GM12878 (cell line): Measurements from ENCODE around the gene VWA5B2. TPM values are rescaled to one million over a fixed set of nuclear protein-coding genes. Genes with fewer than 3 reads are reported as not detected.

ENCODE experiments used
- ATAC-seq: fragments of 200-7000 bp; cut with Tn5 transposase; 3 replicates; pipeline ENCODE4 v1.9.1; 2020; ENCODE audit warnings: mild to moderate bottlenecking, moderate library complexity
- BruUV-seq: library from RNA; stranded (reverse); fragments of 400-500 nt; replicated peaks from 2 replicates; lab custom pipeline; 2021; lab: Mats Ljungman, UMichigan
- CTCF ChIA-PET: fragments of 300-600 bp; sonication (Branson Sonifier 250); formaldehyde crosslinking; extraction: SDS; loops from one replicate; lab custom pipeline; 2021; ENCODE audit warnings: inconsistent platforms; lab: Yijun Ruan, JAX
- POLR2A ChIA-PET: fragments of 350-600 bp; formaldehyde crosslinking; extraction: SDS; loops from one replicate; lab custom pipeline; 2021; ENCODE audit warnings: inconsistent platforms; lab: Charles Lee
- RAD21 ChIA-PET: fragments of 300-600 bp; sonication (Branson Sonifier 250); formaldehyde crosslinking; loops from one replicate; lab custom pipeline; 2023; ENCODE audit warnings: antibody characterized with exemption; ENCODE audit not compliant: unreplicated experiment; lab: Charles Lee
- SMC1A ChIA-PET: fragments of 300-600 bp; sonication (Branson Sonifier 250); formaldehyde crosslinking; loops from one replicate; lab custom pipeline; 2023; ENCODE audit not compliant: unreplicated experiment, uncharacterized antibody; lab: Charles Lee
- DNase-seq: peaks from one replicate; pipeline ENCODE4 v3.0.0-alpha.2; 2011; ENCODE audit warnings: low read depth, low spot score
- FAIRE-seq: peaks from 3 replicates; lab custom pipeline; 2011; peaks lifted over from hg19 to GRCh38; lab: Jason Lieb, UNC
- H2AFZ ChIP-seq: 2 replicates; pipeline ENCODE4 v1.6.0; 2011; ENCODE audit warnings: low read depth, low read length, control low read depth; ENCODE audit not compliant: control insufficient read depth
- H3K27ac ChIP-seq: 2 replicates; pipeline ENCODE4 v1.5.1; 2011; ENCODE audit warnings: control low read depth; ENCODE audit not compliant: control insufficient read depth, insufficient read depth
- H3K27me3 ChIP-seq, 2 experiments: replicated peaks in 1 of 2; 2 replicates each; pipeline versions ENCODE4 v1.6.0 to v1.6.1; 2011; ENCODE audit warnings: low read length in 1 of 2; ENCODE audit not compliant: control insufficient read depth in 2 of 2, insufficient read depth in 2 of 2
- H3K36me3 ChIP-seq, 2 experiments: 2 replicates each; pipeline ENCODE4 v1.5.1; 2011; ENCODE audit warnings: low read length in 1 of 2; ENCODE audit not compliant: control insufficient read depth in 2 of 2, insufficient read depth in 2 of 2
- H3K4me1 ChIP-seq: 2 replicates; pipeline ENCODE4 v1.6.1; 2011; ENCODE audit warnings: mild to moderate bottlenecking, low read length, moderate library complexity, mixed read lengths; ENCODE audit not compliant: control insufficient read depth, insufficient read depth
- H3K4me2 ChIP-seq: 2 replicates; pipeline ENCODE4 v1.6.0; 2011; ENCODE audit warnings: control low read depth; ENCODE audit not compliant: control insufficient read depth, insufficient read depth
- H3K4me3 ChIP-seq: fragments of 200-600 bp; sonication (generic); 2 replicates; pipeline ENCODE4 v1.5.1; 2016
- H3K79me2 ChIP-seq: 2 replicates; pipeline ENCODE4 v1.6.0; 2011; ENCODE audit warnings: low read length; ENCODE audit not compliant: control insufficient read depth, insufficient read depth
- H3K9ac ChIP-seq: 2 replicates; pipeline ENCODE4 v1.8.0; 2011; ENCODE audit warnings: low read length, control low read depth, mixed read lengths; ENCODE audit not compliant: control insufficient read depth, insufficient read depth
- H3K9me3 ChIP-seq: replicated peaks from 3 replicates; pipeline ENCODE4 v1.5.1; 2011; ENCODE audit warnings: mild to moderate bottlenecking, low read length; ENCODE audit not compliant: control insufficient read depth, insufficient read depth
- H4K20me1 ChIP-seq: 2 replicates; pipeline ENCODE4 v1.6.0; 2011; ENCODE audit not compliant: control insufficient read depth, insufficient read depth
- ASH2L ChIP-seq: fragments of 300-600, 200-600 bp; sonication (generic); IDR thresholded peaks from 2 replicates; pipeline ENCODE4 v1.6.1; 2017; ENCODE audit warnings: low read depth, mild to moderate bottlenecking, borderline replicate concordance
- ATF7 ChIP-seq: fragments of 450-650 bp; IDR thresholded peaks from 2 replicates; pipeline ENCODE4 v1.6.1; 2016; ENCODE audit warnings: low read depth, mild to moderate bottlenecking
- ETV6 ChIP-seq, 2 experiments: fragments of 450-650 bp in 1 of 2; IDR thresholded peaks in 1 of 2; conservative IDR thresholded peaks in 1 of 2; 2 replicates each; pipeline ENCODE4 v1.6.1; 2014; ENCODE audit warnings: antibody characterized with exemption in 1 of 2, borderline replicate concordance in 1 of 2, low read depth in 1 of 2, mild to moderate bottlenecking in 1 of 2, moderate library complexity in 1 of 2
- IRF4 ChIP-seq: IDR thresholded peaks from 2 replicates; pipeline ENCODE4 v1.6.1; 2011; ENCODE audit warnings: low read depth, low read length
- MEF2B ChIP-seq: fragments of 450-650 bp; IDR thresholded peaks from 2 replicates; pipeline ENCODE4 v1.6.1; 2018; ENCODE audit warnings: mild to moderate bottlenecking, moderate library complexity; ENCODE audit not compliant: partially characterized antibody, poor library complexity, severe bottlenecking
- MTA2 ChIP-seq: fragments of 450-650 bp; IDR thresholded peaks from 2 replicates; pipeline ENCODE4 v1.6.1; 2016; ENCODE audit warnings: low read depth, mild to moderate bottlenecking, moderate library complexity
- NR2F1 ChIP-seq: fragments of 450-650 bp; conservative IDR thresholded peaks from 2 replicates; pipeline ENCODE4 v1.6.1; 2017; ENCODE audit warnings: mild to moderate bottlenecking
- NRF1 ChIP-seq: conservative IDR thresholded peaks from 2 replicates; pipeline ENCODE4 v1.6.1; 2011; ENCODE audit warnings: mild to moderate bottlenecking, low read depth, low read length, improper control_type of control experiment
- RAD51 ChIP-seq: fragments of 450-650 bp; IDR thresholded peaks from 2 replicates; pipeline ENCODE4 v1.6.1; 2016; ENCODE audit warnings: moderate library complexity, mild to moderate bottlenecking, inconsistent platforms
- RBBP5 ChIP-seq: fragments of 200-600 bp; sonication (generic); conservative IDR thresholded peaks from 2 replicates; pipeline ENCODE4 v1.6.1; 2016
- SP1 ChIP-seq: IDR thresholded peaks from one replicate; pipeline ENCODE4 v1.6.1; 2011; ENCODE audit warnings: low read depth, low read length
- SPI1 ChIP-seq: IDR thresholded peaks from 2 replicates; pipeline ENCODE4 v1.6.1; 2011; ENCODE audit warnings: low read depth, mild to moderate bottlenecking, low read length, moderate library complexity, borderline replicate concordance; ENCODE audit not compliant: insufficient read depth
- SRF ChIP-seq, 2 experiments: IDR thresholded peaks; 2 replicates each; pipeline ENCODE4 v1.6.1; 2011; ENCODE audit warnings: low read depth in 2 of 2, low read length in 2 of 2, mild to moderate bottlenecking in 1 of 2, moderate library complexity in 1 of 2
- STAT3 ChIP-seq: IDR thresholded peaks from 2 replicates; pipeline ENCODE4 v1.6.1; 2011; ENCODE audit warnings: low read depth, low read length, improper control_type of control experiment
- TCF7 ChIP-seq: IDR thresholded peaks from 2 replicates; pipeline ENCODE4 v1.6.1; 2014; ENCODE audit warnings: antibody characterized with exemption, borderline replicate concordance
- ZZZ3 ChIP-seq: IDR thresholded peaks from 2 replicates; pipeline ENCODE4 v1.6.1; 2011; ENCODE audit warnings: low read depth; ENCODE audit not compliant: control insufficient read depth, insufficient read length
- WGBS: methylation state at CpG from one replicate; pipeline ENCODE4 v1.1.6; 2016; ENCODE audit warnings: low lambda C conversion rate; ENCODE audit not compliant: insufficient replicate concordance, insufficient coverage; ENCODE audit errors: missing lambda C conversion rate; 5-methylcytosine and 5-hydroxymethylcytosine counted together
- in situ Hi-C: fragments of 300-500 bp; cut with MboI; formaldehyde crosslinking; loops from 9 replicates; pipeline ENCODE4 v1.14.3; 2018; ENCODE audit warnings: mixed read lengths
- intact Hi-C: fragments of 100-400 bp; cut with micrococcal nuclease; formaldehyde crosslinking; loops from one replicate; pipeline ENCODE4 v1.14.2; 2022; ENCODE audit not compliant: unreplicated experiment
- polyA plus RNA-seq, 11 experiments: library from polyadenylated mRNA; depleted of rRNA in 4 of 11; unstranded in 6 of 11; stranded (reverse) in 5 of 11; fragments of >200 nt; fragmentation: Nextera tagmentation in 4 of 11; fragmentation: Illumina TruSeq in 1 of 11; extraction: Ambion mirVana in 4 of 11; extraction: Trizol in 1 of 11; gene quantifications; 1 replicate in 1 of 11; 2 replicates in 10 of 11; pipeline versions ENCODE4 v1.2.1 to v1.2.3, GENCODE V29; 2011 to 2016; ENCODE audit warnings: inconsistent platforms in 2 of 11, missing spikeins in 2 of 11, low read depth in 1 of 11
- total RNA-seq, 4 experiments: library from RNA; depleted of rRNA in 3 of 4; stranded (reverse); fragments of >200 nt in 3 of 4; fragmentation: Illumina TruSeq in 1 of 4; extraction: Trizol in 1 of 4; gene quantifications; 2 replicates each; pipeline versions ENCODE4 v1.2.1 to v1.2.3, GENCODE V29; 2013 to 2021
- TF ChIP-seq, protein P1 (sequence below): IDR thresholded peaks from 2 replicates; pipeline ENCODE4 v1.6.1; 2012; ENCODE audit warnings: low read depth, low read length, improper control_type of control experiment

VWA5B2 gene
- total and polyA plus RNA-seq, 10 of the 15 experiments (the other 5 are each of a cell fraction or from before 2014, with no cell fraction given) = 0.03 to 0.09 TPM; not detected in 8

GRCh38 chr3:184236033-184236410, 6.6 kb downstream of the VWA5B2 start:
- 20% methylated on average over 14 of the region's 14 CpGs for WGBS
- intact Hi-C loops = no loop called here
- no peaks in the 10 kb centered on the region for H4K20me1 ChIP-seq
- DNase-seq (no peak), ATAC-seq (no peak), FAIRE-seq (no peak)
- RAD21 ChIA-PET = no interaction called here
- no peaks in the 10 kb centered on the region for H3K36me3 ChIP-seq
- TF ChIP-seq ETV6 (conservative IDR thresholded peaks at IDR 0.05 in 1 of 2, IDR thresholded peaks at IDR 0.05 in 1 of 2; ENCODE audit: borderline replicate concordance in 1 of 2, low read depth in 1 of 2) = no peak
- TF ChIP-seq MEF2B = no peak
- no peak for TF ChIP-seq ZZZ3
- TF ChIP-seq STAT3 = no peak
- no peak for TF ChIP-seq SP1
- TF ChIP-seq SPI1 = no peak
- TF ChIP-seq NRF1 = no peak
- no peak for TF ChIP-seq RAD51
- peaks cover 6 to 7% of the 10 kb centered on the region in 2 experiments for H3K27me3 ChIP-seq
- H2AFZ ChIP-seq = no peak overlapping the region
- no TSS peak for BruUV-seq
- no peaks in the 10 kb centered on the region for H3K9me3 ChIP-seq
- SMC1A ChIA-PET = no interaction called here
- no peaks in the 10 kb centered on the region for H3K79me2 ChIP-seq
- no peak overlapping the region for H3K4me3 ChIP-seq
- POLR2A ChIA-PET = no interaction called here
- no peak overlapping the region for H3K4me2 ChIP-seq
- H3K4me1 ChIP-seq = no peaks in the 10 kb centered on the region
- CTCF ChIA-PET = interaction anchor here (3.5 kb wide), 1 partner anchor 9 kb away, joined by 23 read pairs; no protein-coding TSS in a partner anchor
- H3K27ac ChIP-seq = no peak overlapping the region
- H3K9ac ChIP-seq = no peak overlapping the region
- in situ Hi-C loops = no loop called here

GRCh38 chr3:184236636-184237035, 7.3 kb downstream of the VWA5B2 start:
- Histone ChIP-seq H3K36me3 (no peaks in the 10 kb centered on the region), H3K9ac (no peak overlapping the region), H4K20me1 (no peaks in the 10 kb centered on the region), H3K27ac (no peak overlapping the region)
- intact Hi-C loops = no loop called here
- ATAC-seq = no peak
- TF ChIP-seq ASH2L = no peak
- TF ChIP-seq MTA2 = no peak
- no peak for TF ChIP-seq TCF7
- no peak for TF ChIP-seq IRF4
- TF ChIP-seq, protein P1, sequence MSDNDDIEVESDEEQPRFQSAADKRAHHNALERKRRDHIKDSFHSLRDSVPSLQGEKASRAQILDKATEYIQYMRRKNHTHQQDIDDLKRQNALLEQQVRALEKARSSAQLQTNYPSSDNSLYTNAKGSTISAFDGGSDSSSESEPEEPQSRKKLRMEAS = no peak
- TF ChIP-seq RBBP5 = no peak
- TF ChIP-seq SRF (IDR thresholded peaks at IDR 0.05; ENCODE audit: low read depth in 2 of 2, low read length in 2 of 2) = no peak
- no peak for TF ChIP-seq NR2F1
- TF ChIP-seq ATF7 = no peak
- TF ChIP-seq, all 136 proteins: peak for 0
- ChIA-PET RAD21 (interaction anchor here (1.6 kb wide), 1 partner anchor 9 kb away, joined by 6 read pairs; no protein-coding TSS in a partner anchor), CTCF (interaction anchor here (3.5 kb wide), 1 partner anchor 9 kb away, joined by 23 read pairs; no protein-coding TSS in a partner anchor), SMC1A (no interaction called here), POLR2A (no interaction called here)
- WGBS = 29% methylated on average over 3 of the region's 3 CpGs
- no peaks in the 10 kb centered on the region for H3K4me1 ChIP-seq
- H3K4me2 ChIP-seq = no peak overlapping the region
- H2AFZ ChIP-seq = no peak overlapping the region
- BruUV-seq = no TSS peak
- H3K79me2 ChIP-seq = no peaks in the 10 kb centered on the region
- FAIRE-seq (no peak), DNase-seq (no peak)
- H3K4me3 ChIP-seq = no peak overlapping the region
- no peaks in the 10 kb centered on the region for H3K9me3 ChIP-seq
- in situ Hi-C loops = no loop called here
- peaks cover 0 to 1% of the 10 kb centered on the region in 2 experiments; a peak in 2 of 4 replicates for H3K27me3 ChIP-seq
